ENCODE data around the gene ARHGAP40.
"Not testable (repeated sequence)": the region's sequence is repeated elsewhere in the genome, so short reads cannot be mapped to it uniquely, and the experiment has no call there.

ARHGAP40 gene

GRCh38 chr20:38589351-38589750 is 12.3 kb upstream of the ARHGAP40 start:
- DNase-seq, result no peak

- DNase-seq, result no peak
Observed at GRCh38 chr20:38589967-38590675, 11.5 kb upstream of the ARHGAP40 start.

- DNase-seq, result no peak
Observed at GRCh38 chr20:38590676-38591473, 10.7 kb upstream of the ARHGAP40 start.

- DNase-seq, result no peak
Observed at GRCh38 chr20:38591474-38592410, 9.9 kb upstream of the ARHGAP40 start.

GRCh38 chr20:38592411-38592790 is 9.2 kb upstream of the ARHGAP40 start:
- DNase-seq, result not testable (repeated sequence)

- DNase-seq, result not testable (repeated sequence)
Observed at GRCh38 chr20:38594281-38594680, 7.3 kb upstream of the ARHGAP40 start.

GRCh38 chr20:38595886-38596285 is 5.7 kb upstream of the ARHGAP40 start:
- not testable (repeated sequence) for DNase-seq

GRCh38 chr20:38599410-38599882 is 2.2 kb upstream of the ARHGAP40 start:
- DNase-seq, result no peak

GRCh38 chr20:38600057-38600456 is 1.6 kb upstream of the ARHGAP40 start:
- no peak for DNase-seq

GRCh38 chr20:38602185-38602581 is 574 bp downstream of the ARHGAP40 start:
- no peak for DNase-seq

- DNase-seq, result no peak
Observed at GRCh38 chr20:38603286-38603685, 1.7 kb downstream of the ARHGAP40 start.

- DNase-seq, result no peak
Observed at GRCh38 chr20:38604873-38605303, 3.3 kb downstream of the ARHGAP40 start.

GRCh38 chr20:38607351-38607750 is 5.7 kb downstream of the ARHGAP40 start:
- DNase-seq, result no peak

GRCh38 chr20:38608188-38608587 is 6.6 kb downstream of the ARHGAP40 start:
- DNase-seq, result no peak

- no peak for DNase-seq
Observed at GRCh38 chr20:38609815-38610214, 8.2 kb downstream of the ARHGAP40 start.

GRCh38 chr20:38610521-38610920 is 8.9 kb downstream of the ARHGAP40 start:
- no peak for DNase-seq

GRCh38 chr20:38612751-38613515 is 11.3 kb downstream of the ARHGAP40 start:
- DNase-seq, result no peak

GRCh38 chr20:38615283-38615682 is 13.7 kb downstream of the ARHGAP40 start:
- no peak for DNase-seq

GRCh38 chr20:38616457-38616856 is 14.8 kb downstream of the ARHGAP40 start:
- DNase-seq, result no peak

- no peak for DNase-seq
Observed at GRCh38 chr20:38617011-38617829, 15.6 kb downstream of the ARHGAP40 start.

- DNase-seq, result no peak
Observed at GRCh38 chr20:38617830-38618196, 16.2 kb downstream of the ARHGAP40 start.

Data from stimulated activated CD4-positive, alpha-beta T cell treated with anti-CD3 and anti-CD28 coated beads, Interleukin-2, amount 100 ng/mL, for 24 hours (primary cell).